ENCODE results near the gene EDC3.
"Not testable (repeated sequence)": the region's sequence is repeated elsewhere in the genome, so short reads cannot be mapped to it uniquely, and the experiment has no call there.

Gene EDC3

GRCh38 chr15:74608786-74609185 is 87.0 kb downstream of the EDC3 start:
- DNase-seq, result no peak

GRCh38 chr15:74605795-74606150 is 90.1 kb downstream of the EDC3 start:
- DNase-seq, result no peak

GRCh38 chr15:74604983-74605794 is 90.6 kb downstream of the EDC3 start:
- no peak for DNase-seq

- DNase-seq, result no peak
Measured at GRCh38 chr15:74603789-74604705, 91.8 kb downstream of the EDC3 start.

- DNase-seq, result no peak
Measured at GRCh38 chr15:74603026-74603788, 92.6 kb downstream of the EDC3 start.

- no peak for DNase-seq
Measured at GRCh38 chr15:74599156-74599555, 96.7 kb downstream of the EDC3 start.

GRCh38 chr15:74598126-74598842 is 97.5 kb downstream of the EDC3 start:
- peak; percentile 87 for DNase-seq

- DNase-seq, result not testable (repeated sequence)
Measured at GRCh38 chr15:74597146-74597705, 98.6 kb downstream of the EDC3 start.

- DNase-seq, result not testable (repeated sequence)
Measured at GRCh38 chr15:74596736-74597135, 99.1 kb downstream of the EDC3 start.

- DNase-seq, result no peak
Measured at GRCh38 chr15:74595271-74595670, 100.6 kb downstream of the EDC3 start.

GRCh38 chr15:74594455-74594854 is 101.4 kb downstream of the EDC3 start:
- no peak for DNase-seq

GRCh38 chr15:74593122-74593521 is 102.7 kb downstream of the EDC3 start:
- no peak for DNase-seq

- no peak for DNase-seq
Measured at GRCh38 chr15:74592222-74592621, 103.6 kb downstream of the EDC3 start.

GRCh38 chr15:74589826-74590225 is 106.0 kb downstream of the EDC3 start:
- no peak for DNase-seq

GRCh38 chr15:74585857-74586256 is 110.0 kb downstream of the EDC3 start:
- DNase-seq, result no peak

GRCh38 chr15:74585191-74585590 is 110.6 kb downstream of the EDC3 start:
- DNase-seq, result no peak

GRCh38 chr15:74584779-74585178 is 111.0 kb downstream of the EDC3 start:
- no peak for DNase-seq

- no peak for DNase-seq
Measured at GRCh38 chr15:74584204-74584603, 111.6 kb downstream of the EDC3 start.

All from CD4-positive, alpha-beta T cell treated with Interleukin-6 for 4 hours (primary cell).